ENCODE results near the gene ATP9B.
"Not testable (repeated sequence)": the region's sequence is repeated elsewhere in the genome, so short reads cannot be mapped to it uniquely, and the experiment has no call there.

ATP9B gene

DNA sequence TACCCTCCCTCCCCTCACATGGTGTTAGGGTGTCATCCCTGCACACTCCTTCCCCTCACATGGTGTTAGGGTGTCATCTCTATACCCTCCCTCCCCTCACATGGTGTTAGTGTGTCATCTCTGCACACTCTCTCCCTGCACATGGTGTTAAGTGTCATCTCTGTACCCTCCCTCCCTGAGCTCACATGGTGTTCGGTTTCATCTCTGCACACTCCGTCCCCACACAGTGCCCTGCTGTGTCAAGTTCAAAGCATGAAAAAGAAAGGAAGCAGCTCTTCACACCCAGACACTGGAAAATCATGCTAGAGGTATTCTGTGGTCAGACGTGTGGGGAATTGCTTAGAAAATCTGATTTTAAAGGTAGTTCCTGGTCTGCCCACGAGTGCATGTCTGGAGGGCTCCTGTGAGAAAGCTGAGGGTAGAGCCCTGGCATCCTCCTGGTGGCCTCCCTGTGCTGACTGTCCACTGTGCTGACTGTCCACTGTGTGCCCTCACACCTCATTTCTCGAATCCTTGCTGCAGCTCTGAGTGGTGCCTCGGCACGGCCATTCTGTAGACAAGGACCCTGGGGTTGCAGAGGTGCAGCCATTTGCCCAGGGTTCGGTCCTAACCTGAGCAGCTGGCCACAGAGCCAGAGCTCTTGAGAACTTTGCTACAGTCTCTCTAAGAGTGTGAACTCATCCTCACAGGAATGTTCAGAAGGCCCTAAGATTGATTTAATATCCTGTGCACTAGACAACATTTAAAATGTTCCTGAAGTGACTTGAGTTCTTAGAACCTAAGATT lies 257.4 kb downstream of the ATP9B start:
- no peak for DNase-seq (ENCODE audit: low read depth in 2 of 2)

DNA sequence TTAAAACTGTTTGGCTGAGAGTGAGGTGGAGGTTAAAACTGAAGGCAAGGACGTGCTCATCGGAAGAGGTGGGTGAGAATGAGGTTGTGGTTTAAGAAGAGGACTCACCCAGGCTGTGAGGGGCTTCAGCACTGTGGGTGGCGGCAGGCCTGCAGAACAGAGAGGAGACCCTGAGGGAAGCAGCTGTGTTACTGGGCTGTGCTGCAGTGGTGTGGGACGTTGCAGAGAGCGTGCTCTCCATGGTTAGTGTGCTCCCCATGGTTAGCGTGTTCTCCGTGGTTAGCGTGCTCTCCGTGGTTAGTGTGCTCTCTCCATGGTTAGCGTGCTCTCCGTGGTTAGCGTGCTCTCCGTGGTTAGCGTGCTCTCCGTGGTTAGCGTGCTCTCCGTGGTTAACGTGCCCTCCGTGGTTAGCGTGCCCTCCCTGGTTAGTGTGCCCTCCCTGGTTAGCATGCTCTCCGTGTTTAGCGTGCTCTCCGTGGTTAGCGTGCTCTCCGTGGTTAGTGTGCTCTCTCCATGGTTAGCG lies 258.1 kb downstream of the ATP9B start:
- no peak for DNase-seq (ENCODE audit: low read depth in 2 of 2)

DNA sequence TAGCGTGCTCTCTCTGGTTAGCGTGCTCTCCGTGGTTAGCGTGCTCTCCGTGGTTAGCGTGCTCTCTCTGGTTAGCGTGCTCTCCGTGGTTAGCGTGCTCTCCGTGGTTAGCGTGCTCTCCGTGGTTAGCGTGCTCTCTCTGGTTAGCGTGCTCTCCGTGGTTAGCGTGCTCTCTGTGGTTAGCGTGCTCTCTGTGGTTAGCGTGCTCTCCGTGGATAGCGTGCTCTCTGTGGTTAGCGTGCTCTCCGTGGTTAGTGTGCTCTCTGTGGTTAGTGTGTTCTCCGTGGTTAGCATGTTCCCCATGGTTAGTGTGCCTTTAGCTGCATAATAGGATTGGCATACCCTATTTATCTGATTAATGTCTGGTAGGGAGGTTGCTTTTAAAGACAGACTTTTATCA lies 258.7 kb downstream of the ATP9B start:
- not testable (repeated sequence) for DNase-seq (ENCODE audit: low read depth in 2 of 2)

DNA sequence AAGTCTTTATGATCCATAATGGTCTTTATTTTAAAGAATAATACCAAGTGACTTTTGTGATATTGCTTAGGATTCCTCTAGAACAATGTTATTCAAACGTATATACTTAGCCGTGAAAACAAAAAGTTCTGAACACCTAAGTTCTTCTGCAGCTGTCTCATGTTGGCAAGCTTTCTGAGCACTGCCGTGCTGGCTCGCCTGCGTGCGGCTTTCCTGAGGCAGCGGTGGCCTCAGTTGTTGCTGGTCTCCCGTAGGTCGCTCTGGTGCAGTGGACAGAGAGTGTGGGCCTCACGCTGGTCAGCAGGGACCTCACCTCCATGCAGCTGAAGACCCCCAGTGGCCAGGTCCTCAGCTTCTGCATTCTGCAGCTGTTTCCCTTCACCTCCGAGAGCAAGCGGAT lies 259.7 kb downstream of the ATP9B start:
- DNase-seq (ENCODE audit: low read depth in 2 of 2) = no peak

DNA sequence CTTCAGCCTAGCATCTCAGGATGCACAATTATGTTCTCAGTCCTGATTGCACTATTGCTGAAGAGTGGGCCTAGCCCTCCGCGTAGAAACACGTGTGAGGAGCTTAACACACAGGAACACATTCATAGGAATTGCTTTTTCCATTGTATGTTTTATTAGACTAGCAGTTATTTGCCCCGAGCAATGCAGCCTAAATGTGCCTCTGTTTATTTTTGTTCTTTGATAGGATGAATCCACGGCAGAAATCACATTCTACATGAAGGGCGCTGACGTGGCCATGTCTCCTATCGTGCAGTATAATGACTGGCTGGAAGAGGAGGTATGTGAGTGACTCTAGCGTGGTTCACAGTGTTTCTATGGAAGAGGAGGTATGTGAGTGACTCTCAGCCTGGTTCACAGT lies 260.6 kb downstream of the ATP9B start:
- DNase-seq (ENCODE audit: low read depth in 2 of 2) = no peak

DNA sequence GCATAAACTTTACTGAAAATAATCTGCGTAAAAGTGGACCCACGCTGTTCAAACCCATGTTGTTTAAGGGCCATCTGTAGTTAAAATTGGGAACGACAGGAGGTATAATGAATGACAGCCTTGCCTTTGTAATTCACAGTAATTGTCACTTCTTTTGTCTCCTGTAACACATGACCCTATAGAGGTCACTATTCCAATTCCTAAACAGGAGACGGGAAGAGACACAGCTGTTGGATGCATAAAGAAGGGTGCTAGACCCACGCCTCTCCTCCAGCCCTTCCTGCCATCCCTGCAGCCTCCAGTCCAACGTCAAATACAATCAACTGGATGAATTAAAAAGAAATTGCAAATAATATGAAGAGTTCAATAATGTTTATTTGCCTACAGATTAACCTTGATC lies 263.5 kb downstream of the ATP9B start:
- DNase-seq (ENCODE audit: low read depth in 2 of 2) = no peak

DNA sequence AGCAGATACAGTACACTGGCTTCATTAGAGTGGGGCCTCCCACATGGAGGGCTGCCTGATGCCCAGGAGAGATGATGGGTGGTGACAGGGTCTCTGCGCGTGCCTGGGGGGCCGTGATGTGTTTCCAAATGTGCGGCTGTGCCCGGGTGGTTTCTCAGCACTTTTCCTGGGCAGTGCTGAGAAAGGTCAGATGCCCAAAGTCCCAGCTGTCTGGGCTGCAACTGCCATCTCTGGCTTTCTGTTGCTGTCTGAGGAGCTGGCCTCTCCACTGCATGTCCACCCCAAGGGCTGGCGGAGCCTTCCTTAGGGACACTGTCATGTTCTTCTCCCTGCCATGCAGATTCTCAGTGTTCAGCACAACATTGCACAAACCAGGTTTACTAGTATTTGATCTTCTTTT lies 263.9 kb downstream of the ATP9B start:
- no peak for DNase-seq (ENCODE audit: low read depth in 2 of 2)

DNA sequence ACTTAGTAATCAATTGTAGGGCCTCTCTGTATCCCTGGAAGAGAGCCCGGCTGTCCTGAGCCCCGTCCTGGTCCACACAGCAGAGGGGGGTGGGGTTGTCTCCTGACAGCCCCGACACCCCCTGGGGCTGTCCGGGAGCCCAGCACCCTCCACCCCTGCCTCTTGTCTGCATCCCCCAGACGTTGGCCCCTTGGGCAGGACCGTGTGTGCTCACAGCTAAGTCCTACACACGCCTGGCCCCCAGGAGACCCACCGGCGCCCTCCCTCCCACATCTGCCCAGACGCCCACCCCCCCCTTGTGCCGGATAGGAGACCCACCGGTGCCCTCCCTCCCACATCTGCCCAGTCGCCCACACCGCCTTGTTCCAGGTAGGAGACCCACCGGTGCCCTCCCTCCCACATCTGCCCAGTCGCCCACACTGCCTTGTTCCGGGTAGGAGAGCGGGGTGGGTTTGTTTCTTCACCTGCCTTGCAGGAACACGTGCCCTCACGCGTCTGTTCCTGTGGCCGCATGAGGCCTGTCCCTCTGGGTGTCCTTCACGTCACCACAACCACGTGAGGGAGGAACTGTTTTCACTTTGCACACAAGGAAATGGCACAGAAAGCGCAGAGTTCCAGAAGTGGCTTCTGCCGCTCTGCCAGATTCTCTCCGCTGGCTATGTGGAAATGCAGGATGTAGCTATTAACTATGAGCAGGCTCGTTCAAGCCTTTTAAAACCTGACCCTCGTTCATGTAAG lies 265.5 kb downstream of the ATP9B start:
- no peak for DNase-seq (ENCODE audit: low read depth in 2 of 2)

DNA sequence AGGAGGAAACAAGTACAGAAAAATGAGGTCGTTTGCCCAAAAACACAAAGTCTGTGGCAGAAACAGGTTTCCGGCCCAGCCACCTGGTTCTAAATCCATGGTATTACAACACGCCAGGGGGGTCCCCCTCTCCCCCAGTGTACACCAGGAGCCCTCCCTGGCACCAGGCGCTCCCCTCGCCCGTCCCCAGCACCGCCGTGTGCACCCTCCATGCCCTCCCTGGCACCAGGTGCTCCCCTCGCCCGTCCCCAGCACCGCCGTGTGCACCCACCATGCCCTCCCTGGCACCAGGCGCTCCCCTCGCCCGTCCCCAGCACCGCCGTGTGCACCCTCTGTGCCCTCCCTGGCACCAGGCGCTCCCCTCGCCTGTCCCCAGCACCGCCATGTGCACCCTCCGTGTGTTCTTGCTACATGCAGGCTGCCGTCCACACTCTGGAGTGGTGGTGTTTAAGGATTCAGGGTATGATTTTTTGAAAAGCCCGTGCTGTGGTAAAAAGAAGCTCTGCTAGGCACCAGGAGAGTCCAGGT lies 266.7 kb downstream of the ATP9B start:
- no peak for DNase-seq (ENCODE audit: low read depth in 2 of 2)

DNA sequence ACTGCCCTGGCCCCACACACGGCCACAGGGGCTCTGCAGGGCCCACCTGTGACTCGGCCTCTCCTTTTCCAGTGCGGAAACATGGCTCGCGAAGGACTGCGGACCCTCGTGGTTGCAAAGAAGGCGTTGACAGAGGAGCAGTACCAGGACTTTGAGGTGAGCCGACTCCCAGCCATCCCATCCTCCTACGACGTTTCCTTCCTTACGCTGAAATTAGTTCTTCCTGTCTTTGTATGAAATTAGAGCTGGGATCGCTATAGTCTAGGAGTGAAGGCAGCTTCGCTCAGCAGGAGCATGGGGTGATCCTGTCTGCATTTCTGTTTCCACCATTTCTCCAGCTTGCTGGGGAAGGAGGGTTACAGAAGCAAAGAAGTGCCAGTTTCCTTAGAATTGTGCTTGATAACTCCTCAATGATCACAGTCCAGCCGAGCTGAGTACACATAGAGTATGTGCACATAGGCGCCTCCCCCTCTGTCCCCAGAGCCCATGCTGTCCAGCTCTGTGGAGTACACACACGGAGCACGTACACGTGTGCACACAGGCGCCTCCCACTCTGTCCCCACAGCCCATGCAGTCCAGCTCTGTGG lies 267.5 kb downstream of the ATP9B start:
- DNase-seq (ENCODE audit: low read depth in 2 of 2) = no peak

DNA sequence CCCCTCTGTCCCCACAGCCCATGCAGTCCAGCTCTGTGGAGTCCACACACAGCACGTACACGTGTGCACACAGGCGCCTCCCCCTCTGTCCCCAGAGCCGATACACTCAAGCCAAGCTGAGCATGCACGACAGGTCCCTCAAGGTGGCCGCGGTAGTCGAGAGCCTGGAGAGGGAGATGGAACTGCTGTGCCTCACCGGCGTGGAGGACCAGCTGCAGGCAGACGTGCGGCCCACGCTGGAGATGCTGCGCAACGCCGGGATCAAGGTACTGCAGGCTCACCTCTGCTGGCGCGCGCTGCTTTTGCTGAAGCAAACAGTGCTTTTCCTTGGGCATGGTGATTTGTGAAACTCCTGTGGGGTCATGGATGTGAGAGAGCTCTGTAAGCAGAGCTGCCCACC lies 268.0 kb downstream of the ATP9B start:
- no peak for DNase-seq (ENCODE audit: low read depth in 2 of 2)

DNA sequence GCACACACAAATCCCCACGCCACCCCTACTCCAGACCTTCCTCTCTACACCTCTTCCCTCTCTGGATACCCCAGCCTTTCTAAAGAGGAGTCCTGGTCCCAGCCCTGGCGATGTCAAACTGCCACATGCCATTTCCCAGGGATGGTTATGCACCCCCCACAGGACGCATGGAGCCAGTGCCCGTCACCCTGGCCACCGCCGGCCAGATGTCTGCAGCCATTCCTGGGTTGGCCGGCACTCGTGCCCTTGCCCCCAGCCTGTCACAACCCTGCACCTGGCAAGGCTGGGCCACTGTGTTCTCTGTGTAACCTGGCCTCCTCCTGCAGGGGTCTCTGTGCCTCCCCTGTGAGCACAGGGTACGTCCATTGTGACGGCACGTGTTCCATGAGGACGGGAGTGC lies 268.4 kb downstream of the ATP9B start:
- DNase-seq (ENCODE audit: low read depth in 2 of 2) = no peak

DNA sequence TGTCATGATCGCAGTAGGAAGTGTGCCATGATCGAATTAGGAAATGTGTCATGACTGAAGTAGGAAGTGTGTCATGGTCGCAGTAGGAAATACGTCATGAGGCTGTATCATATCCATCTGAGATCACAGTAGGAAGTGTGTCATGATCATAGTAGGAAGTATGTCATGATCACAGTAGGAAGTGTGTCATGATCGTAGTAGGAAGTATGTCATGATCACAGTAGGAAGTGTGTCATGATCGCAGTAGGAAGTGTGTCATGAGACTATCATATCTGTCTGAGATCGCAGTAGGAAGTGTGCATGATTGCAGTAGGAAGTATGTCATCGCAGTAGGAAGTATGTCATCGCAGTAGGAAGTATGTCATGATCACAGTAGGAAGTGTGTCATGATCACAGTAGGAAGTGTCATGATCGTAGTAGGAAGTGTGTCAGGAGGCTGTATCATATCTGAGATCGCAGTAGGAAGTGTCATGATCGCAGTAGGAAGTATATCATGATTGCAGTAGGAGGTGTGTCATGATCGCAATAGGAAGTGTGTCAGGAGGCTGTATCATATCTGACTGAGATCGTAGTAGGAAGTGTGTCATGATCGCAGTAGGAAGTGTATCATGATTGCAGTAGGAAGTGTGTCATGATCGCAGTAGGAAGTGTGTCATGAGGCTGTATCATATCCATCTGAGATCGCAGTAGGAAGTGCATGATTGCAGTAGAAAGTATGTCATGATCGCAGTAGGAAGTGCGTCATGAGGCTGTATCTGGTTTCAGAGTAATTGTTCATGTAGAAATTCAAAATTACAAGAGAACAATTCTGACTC lies 270.1 kb downstream of the ATP9B start:
- no peak for DNase-seq (ENCODE audit: low read depth in 2 of 2)

DNA sequence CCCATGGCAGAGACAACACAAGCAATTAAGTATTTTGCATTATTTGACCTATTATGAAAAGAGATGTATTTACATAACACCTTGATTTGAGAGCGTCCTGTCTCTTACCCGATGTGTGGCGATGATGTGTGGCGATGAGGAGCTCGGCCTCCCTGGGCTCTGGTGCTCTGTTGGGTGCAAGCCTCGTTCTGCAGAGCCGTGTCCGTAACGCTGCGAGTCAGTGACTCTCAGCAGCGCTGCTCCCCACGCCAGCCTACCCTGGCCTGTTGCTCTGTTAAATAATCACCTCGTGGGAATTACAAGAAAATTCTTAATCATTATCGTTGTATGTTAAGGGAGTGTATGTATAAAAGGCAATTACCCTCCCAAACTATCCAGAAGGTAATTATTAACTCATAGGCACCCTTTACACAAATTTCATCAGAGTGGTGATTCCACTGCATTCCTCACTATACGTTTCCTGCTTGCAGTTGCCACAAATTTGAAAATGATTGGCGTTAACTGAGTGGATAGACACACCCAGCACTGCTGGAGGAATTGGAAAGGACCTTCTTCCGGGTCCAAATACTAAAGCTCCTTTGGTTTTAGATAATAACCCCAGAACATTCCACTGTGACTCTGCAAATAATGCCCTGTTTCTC lies 274.5 kb downstream of the ATP9B start:
- no peak for DNase-seq (ENCODE audit: low read depth in 2 of 2)

DNA sequence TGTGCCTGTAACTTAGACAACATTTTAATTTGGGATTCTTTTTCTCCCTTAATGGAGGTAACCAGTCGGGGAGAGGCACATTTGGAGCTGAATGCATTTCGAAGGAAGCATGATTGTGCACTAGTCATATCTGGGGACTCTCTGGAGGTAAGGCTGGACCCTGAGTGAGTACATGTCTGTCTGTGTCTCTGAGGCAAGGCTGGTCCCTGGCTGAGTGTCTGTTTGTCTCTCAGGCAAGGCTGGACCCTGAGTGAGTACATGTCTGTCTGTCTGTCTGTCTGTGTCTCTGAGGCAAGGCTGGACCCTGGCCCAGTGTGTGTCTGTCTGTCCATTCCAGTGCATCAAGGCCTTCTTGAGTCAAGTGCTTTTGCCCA lies 275.0 kb downstream of the ATP9B start:
- DNase-seq (ENCODE audit: low read depth in 2 of 2) = no peak

DNA sequence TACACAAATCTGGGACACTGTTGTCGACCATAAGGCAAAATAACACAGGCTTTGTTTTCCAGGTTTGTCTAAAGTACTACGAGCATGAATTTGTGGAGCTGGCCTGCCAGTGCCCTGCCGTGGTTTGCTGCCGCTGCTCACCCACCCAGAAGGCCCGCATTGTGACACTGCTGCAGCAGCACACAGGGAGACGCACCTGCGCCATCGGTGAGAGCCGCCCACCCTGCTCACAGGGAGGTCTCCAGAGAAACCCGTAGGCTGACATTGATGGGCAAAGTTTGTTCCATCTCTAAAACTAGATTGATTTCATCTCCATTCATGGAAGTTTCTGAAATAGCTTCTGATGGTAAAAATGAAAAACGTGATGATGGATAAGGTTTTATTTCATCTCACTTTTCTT lies 276.2 kb downstream of the ATP9B start:
- DNase-seq (ENCODE audit: low read depth in 2 of 2) = no peak

DNA sequence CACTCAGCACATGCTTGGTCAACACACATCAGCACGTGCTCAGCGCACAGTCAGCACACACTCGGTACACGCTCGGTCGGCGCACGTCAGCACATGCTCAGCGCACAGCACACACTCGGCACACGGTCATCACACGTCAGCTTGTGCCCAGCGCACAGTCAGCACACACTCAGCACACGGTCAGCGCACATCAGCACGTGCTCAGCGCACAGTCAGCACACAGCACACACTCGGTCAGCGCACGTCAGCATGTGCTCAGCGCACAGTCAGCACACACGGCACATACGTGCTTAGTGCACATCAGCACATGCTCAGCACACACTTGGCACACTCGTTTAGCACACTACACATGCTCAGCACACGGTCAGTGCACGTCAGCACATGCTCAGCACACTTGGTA lies 276.8 kb downstream of the ATP9B start:
- DNase-seq (ENCODE audit: low read depth in 2 of 2) = no peak

DNA sequence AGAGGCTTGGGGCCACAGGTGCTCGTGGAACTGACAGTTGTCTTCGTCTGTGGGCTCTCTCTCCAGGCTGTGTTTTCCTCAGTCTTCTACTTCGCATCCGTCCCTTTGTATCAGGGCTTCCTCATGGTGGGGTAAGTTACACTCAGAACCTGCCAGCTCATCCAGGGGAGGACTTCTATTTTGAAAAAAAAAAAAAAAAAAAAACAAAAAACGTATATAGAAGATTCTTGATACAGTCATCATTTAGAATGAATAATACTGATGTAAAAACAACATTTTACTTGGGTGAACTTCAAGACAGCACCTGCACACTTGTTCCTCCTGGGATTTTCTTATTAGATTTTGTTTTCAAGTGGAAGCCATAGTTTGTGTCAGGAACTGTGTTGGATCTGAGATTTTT lies 278.9 kb downstream of the ATP9B start:
- no peak for DNase-seq (ENCODE audit: low read depth in 2 of 2)

DNA sequence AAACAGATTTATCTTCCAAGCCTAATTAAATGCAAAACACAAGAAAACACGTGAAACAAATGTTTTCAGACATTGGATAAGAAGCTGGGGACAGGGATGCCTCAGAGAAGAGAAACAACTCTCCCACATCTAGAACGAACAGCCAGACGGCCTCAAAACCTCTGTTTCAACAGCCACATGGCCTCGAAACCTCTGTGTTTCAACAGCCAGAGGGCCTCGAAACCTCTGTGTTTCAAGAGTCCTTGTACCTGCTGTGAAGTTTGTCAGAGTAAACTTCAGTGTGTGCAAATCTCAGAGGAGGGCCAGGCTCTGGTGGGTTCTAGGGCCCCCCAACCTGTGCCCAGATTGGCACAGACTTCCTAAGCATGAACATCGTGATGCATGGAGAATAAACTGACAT lies 283.2 kb downstream of the ATP9B start:
- DNase-seq (ENCODE audit: low read depth in 2 of 2) = no peak

DNA sequence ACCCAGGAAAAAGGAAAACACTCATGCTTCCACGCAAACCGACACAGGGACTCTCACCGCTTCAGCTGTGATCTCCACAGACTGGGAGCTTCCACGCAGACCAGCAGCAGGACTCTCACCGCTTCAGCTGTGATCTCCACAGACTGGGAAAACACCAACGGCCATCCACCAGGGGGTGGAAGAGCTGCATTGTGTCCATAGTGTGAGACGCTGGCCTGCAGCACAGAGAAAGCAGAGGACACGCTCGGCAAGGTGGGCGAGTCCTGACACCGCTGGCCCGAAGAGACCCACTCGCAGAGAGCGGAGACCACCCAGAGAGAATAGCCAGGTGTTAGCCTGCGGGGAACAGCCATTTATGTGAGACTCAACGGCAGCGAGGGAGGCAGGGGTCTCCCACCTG lies 284.1 kb downstream of the ATP9B start:
- no peak for DNase-seq (ENCODE audit: low read depth in 2 of 2)

DNA sequence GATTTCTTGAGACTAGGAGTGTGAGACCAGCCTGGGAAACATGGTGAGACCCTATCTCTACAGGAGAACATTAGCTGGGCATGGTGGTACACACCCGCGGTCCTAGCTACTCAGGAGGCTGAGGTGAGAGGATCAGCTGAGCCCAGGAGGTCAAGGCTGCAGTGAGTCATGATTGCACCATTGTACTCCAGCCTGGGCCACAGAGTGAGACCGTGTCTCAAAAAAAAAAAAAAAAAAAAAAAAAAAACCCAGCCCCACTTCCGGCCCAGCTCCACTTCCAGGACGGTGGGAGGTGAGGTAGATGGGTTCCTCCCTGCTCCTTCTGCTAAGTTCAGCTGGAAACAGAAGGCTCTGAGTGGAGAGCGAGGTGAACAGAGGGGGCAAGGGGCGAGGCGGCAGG lies 285.2 kb downstream of the ATP9B start:
- no peak for DNase-seq (ENCODE audit: low read depth in 2 of 2)

Measured in stimulated activated CD4-positive, alpha-beta T cell treated with anti-CD3 and anti-CD28 coated beads, Interleukin-1b, Interleukin-23, amount 100 ng/mL, for 4 hours (primary cell).